HepG2 (cell line): Measurements from ENCODE around the gene AFAP1L2.

Experiments used
- GLMP ChIP-seq: sonication (generic); formaldehyde crosslinking; IDR thresholded peaks from 2 replicates; pipeline ENCODE4 v1.9.0; 2021; ENCODE audit warnings: missing genetic modification reagents, mild to moderate bottlenecking, borderline replicate concordance
- MLX ChIP-seq: IDR thresholded peaks from 2 replicates; pipeline ENCODE4 v1.6.1; 2016
- MZF1 ChIP-seq: sonication (generic); formaldehyde crosslinking; IDR thresholded peaks from 2 replicates; pipeline ENCODE4 v1.8.1; 2023; ENCODE audit warnings: mild to moderate bottlenecking, missing genetic modification reagents, borderline replicate concordance
- POLR2AphosphoS5 ChIP-seq: IDR thresholded peaks from 2 replicates; pipeline ENCODE4 v1.6.1; 2012; ENCODE audit warnings: low read depth, low read length
- RORA ChIP-seq: sonication (generic); formaldehyde crosslinking; IDR thresholded peaks from 2 replicates; pipeline ENCODE4 v1.5.0; 2020; ENCODE audit warnings: mild to moderate bottlenecking, missing genetic modification reagents, moderate library complexity
- ZFX ChIP-seq: sonication (generic); formaldehyde crosslinking; IDR thresholded peaks from 2 replicates; pipeline ENCODE4 v1.4.0; 2020; ENCODE audit warnings: mild to moderate bottlenecking, low read depth, missing genetic modification reagents, moderate library complexity
- ZNF317 ChIP-seq: sonication (generic); formaldehyde crosslinking; IDR thresholded peaks from 2 replicates; pipeline ENCODE4 v1.5.0; 2020; ENCODE audit warnings: mild to moderate bottlenecking, missing genetic modification reagents
- TF ChIP-seq, protein P1 (sequence below): sonication (generic); formaldehyde crosslinking; IDR thresholded peaks from 2 replicates; pipeline ENCODE4 v1.5.0; 2020; ENCODE audit warnings: mild to moderate bottlenecking, missing genetic modification reagents, moderate library complexity

GRCh38 chr10:114250236-114250635 is 154.1 kb downstream of the AFAP1L2 start:
- no peak for TF ChIP-seq POLR2AphosphoS5
- TF ChIP-seq RORA (CRISPR knock-in tag): no peak
- TF ChIP-seq, protein P1, sequence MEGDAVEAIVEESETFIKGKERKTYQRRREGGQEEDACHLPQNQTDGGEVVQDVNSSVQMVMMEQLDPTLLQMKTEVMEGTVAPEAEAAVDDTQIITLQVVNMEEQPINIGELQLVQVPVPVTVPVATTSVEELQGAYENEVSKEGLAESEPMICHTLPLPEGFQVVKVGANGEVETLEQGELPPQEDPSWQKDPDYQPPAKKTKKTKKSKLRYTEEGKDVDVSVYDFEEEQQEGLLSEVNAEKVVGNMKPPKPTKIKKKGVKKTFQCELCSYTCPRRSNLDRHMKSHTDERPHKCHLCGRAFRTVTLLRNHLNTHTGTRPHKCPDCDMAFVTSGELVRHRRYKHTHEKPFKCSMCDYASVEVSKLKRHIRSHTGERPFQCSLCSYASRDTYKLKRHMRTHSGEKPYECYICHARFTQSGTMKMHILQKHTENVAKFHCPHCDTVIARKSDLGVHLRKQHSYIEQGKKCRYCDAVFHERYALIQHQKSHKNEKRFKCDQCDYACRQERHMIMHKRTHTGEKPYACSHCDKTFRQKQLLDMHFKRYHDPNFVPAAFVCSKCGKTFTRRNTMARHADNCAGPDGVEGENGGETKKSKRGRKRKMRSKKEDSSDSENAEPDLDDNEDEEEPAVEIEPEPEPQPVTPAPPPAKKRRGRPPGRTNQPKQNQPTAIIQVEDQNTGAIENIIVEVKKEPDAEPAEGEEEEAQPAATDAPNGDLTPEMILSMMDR (CRISPR knock-in tag): no peak
- TF ChIP-seq MZF1 (CRISPR knock-in tag): no peak
- no peak for TF ChIP-seq ZFX (CRISPR knock-in tag)
- TF ChIP-seq MLX (CRISPR knock-in tag): no peak
- no peak for TF ChIP-seq ZNF317 (CRISPR knock-in tag)
- no peak for TF ChIP-seq GLMP (CRISPR knock-in tag)
